Right lobe of liver (tissue), 4 donors: ENCODE measurements around the gene MCAM.

Experiments
- CTCF ChIP-seq, 4 donors: fragments of 200-600 bp in 3 of 4; fragments of 450-650 bp in 1 of 4; IDR thresholded peaks; one replicate each; pipeline versions ENCODE4 v1.5.1 to v1.8.0; 2016 to 2022; ENCODE audit warnings: antibody characterized with exemption in 4 of 4, mild to moderate bottlenecking in 2 of 4
- POLR2A ChIP-seq: fragments of 450-650 bp; IDR thresholded peaks from one replicate; pipeline ENCODE4 v1.6.1; 2017; ENCODE audit warnings: antibody characterized with exemption, mild to moderate bottlenecking
- donor health status: DM: no; HTN: no; CAD: no.
- donor health status: DM: no; HTN: no; CAD: no.
- donor health status: DM: no; HTN: yes; CAD: no.

- TF ChIP-seq POLR2A = no peak
- TF ChIP-seq CTCF (IDR thresholded peaks at IDR 0.05) = no peak
These were observed 42.7 kb upstream of the MCAM start for GRCh38 chr11:119359365-119360214.
